ENCODE measurements around the gene METTL26. TPM values are rescaled to one million over a fixed set of nuclear protein-coding genes. Genes with fewer than 3 reads are reported as not detected.

The METTL26 gene
- total and polyA plus RNA-seq, 9 of the 15 experiments (the other 6 are each of a cell fraction or from before 2014, with no cell fraction given): 7.3 to 262 (median 80.9) TPM

DNA sequence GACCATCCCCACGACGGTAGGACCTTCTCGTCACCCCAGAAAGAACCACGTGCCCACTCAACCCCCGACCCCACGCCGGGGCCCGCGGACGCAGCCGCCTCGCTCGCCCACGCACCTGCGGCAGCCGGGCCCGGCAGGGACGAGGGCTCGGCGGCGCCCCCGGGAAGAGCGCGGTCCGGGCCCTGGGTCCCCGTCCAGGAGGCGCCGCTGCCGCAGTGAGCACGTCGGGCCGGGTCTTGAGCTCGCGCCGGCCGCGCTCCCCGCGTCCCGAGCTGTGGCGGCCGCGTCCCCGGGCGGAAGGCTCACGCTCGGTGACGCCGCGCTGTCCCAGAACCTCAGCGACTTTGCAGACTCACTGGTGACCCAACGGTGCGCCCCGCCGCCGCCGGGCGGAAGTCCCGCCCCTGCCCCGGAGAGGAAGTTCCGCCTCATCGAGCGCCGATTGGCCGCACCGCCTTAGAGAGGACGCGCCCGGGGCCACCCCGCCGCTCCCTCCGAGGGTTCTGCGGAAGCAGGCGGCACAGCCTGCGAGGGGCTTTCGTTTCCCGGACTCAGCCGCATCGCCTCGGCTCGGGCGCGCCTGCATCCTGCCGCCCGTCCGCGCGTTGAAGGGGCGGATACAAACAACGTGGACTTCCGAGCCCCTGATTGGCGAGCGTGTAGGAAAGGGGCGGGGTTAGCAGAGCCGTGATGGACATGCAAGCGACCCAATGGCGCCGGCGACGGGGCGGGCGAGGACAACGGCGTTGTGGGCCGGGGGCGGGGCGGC lies 47.0 kb downstream of the METTL26 start (continued):
- TF ChIP-seq HES1 (IDR thresholded peaks at IDR 0.05; ENCODE audit: low read depth): no peak
- TF ChIP-seq RBM25 (IDR thresholded peaks at IDR 0.05; ENCODE audit: low read depth, low read length, severe bottlenecking): peak; percentile 92
- no peak for TF ChIP-seq ZSCAN32 (CRISPR knock-in tag; IDR thresholded peaks at IDR 0.05)
- TF ChIP-seq STAG1 (CRISPR knock-in tag; IDR thresholded peaks at IDR 0.05; ENCODE audit: borderline replicate concordance): no peak; the same call in 1 of the 2 replicates
- TF ChIP-seq, protein P1, sequence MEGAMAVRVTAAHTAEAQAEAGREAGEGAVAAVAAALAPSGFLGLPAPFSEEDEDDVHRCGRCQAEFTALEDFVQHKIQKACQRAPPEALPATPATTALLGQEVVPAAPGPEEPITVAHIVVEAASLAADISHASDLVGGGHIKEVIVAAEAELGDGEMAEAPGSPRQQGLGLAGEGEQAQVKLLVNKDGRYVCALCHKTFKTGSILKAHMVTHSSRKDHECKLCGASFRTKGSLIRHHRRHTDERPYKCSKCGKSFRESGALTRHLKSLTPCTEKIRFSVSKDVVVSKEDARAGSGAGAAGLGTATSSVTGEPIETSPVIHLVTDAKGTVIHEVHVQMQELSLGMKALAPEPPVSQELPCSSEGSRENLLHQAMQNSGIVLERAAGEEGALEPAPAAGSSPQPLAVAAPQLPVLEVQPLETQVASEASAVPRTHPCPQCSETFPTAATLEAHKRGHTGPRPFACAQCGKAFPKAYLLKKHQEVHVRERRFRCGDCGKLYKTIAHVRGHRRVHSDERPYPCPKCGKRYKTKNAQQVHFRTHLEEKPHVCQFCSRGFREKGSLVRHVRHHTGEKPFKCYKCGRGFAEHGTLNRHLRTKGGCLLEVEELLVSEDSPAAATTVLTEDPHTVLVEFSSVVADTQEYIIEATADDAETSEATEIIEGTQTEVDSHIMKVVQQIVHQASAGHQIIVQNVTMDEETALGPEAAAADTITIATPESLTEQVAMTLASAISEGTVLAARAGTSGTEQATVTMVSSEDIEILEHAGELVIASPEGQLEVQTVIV (CRISPR knock-in tag; IDR thresholded peaks at IDR 0.05; ENCODE audit: borderline replicate concordance): no peak
- TF ChIP-seq HNRNPUL1 (IDR thresholded peaks at IDR 0.05; ENCODE audit: low read length): no peak
- TF ChIP-seq, protein P2, sequence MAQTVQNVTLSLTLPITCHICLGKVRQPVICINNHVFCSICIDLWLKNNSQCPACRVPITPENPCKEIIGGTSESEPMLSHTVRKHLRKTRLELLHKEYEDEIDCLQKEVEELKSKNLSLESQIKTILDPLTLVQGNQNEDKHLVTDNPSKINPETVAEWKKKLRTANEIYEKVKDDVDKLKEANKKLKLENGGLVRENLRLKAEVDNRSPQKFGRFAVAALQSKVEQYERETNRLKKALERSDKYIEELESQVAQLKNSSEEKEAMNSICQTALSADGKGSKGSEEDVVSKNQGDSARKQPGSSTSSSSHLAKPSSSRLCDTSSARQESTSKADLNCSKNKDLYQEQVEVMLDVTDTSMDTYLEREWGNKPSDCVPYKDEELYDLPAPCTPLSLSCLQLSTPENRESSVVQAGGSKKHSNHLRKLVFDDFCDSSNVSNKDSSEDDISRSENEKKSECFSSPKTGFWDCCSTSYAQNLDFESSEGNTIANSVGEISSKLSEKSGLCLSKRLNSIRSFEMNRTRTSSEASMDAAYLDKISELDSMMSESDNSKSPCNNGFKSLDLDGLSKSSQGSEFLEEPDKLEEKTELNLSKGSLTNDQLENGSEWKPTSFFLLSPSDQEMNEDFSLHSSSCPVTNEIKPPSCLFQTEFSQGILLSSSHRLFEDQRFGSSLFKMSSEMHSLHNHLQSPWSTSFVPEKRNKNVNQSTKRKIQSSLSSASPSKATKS (CRISPR knock-in tag; IDR thresholded peaks at IDR 0.05): no peak
- no peak for TF ChIP-seq RFX5 (IDR thresholded peaks at IDR 0.05; ENCODE audit: low read depth, low read length)
- TF ChIP-seq ZNF408 (CRISPR knock-in tag; IDR thresholded peaks at IDR 0.05; ENCODE audit: low read depth): no peak
- TF ChIP-seq, protein P3, sequence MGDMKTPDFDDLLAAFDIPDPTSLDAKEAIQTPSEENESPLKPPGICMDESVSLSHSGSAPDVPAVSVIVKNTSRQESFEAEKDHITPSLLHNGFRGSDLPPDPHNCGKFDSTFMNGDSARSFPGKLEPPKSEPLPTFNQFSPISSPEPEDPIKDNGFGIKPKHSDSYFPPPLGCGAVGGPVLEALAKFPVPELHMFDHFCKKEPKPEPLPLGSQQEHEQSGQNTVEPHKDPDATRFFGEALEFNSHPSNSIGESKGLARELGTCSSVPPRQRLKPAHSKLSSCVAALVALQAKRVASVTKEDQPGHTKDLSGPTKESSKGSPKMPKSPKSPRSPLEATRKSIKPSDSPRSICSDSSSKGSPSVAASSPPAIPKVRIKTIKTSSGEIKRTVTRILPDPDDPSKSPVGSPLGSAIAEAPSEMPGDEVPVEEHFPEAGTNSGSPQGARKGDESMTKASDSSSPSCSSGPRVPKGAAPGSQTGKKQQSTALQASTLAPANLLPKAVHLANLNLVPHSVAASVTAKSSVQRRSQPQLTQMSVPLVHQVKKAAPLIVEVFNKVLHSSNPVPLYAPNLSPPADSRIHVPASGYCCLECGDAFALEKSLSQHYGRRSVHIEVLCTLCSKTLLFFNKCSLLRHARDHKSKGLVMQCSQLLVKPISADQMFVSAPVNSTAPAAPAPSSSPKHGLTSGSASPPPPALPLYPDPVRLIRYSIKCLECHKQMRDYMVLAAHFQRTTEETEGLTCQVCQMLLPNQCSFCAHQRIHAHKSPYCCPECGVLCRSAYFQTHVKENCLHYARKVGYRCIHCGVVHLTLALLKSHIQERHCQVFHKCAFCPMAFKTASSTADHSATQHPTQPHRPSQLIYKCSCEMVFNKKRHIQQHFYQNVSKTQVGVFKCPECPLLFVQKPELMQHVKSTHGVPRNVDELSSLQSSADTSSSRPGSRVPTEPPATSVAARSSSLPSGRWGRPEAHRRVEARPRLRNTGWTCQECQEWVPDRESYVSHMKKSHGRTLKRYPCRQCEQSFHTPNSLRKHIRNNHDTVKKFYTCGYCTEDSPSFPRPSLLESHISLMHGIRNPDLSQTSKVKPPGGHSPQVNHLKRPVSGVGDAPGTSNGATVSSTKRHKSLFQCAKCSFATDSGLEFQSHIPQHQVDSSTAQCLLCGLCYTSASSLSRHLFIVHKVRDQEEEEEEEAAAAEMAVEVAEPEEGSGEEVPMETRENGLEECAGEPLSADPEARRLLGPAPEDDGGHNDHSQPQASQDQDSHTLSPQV (IDR thresholded peaks at IDR 0.05): peak; percentile 60; the same call in 1 of the 2 replicates
- no peak for TF ChIP-seq GATAD2A (IDR thresholded peaks at IDR 0.05)
- TF ChIP-seq, protein P4, sequence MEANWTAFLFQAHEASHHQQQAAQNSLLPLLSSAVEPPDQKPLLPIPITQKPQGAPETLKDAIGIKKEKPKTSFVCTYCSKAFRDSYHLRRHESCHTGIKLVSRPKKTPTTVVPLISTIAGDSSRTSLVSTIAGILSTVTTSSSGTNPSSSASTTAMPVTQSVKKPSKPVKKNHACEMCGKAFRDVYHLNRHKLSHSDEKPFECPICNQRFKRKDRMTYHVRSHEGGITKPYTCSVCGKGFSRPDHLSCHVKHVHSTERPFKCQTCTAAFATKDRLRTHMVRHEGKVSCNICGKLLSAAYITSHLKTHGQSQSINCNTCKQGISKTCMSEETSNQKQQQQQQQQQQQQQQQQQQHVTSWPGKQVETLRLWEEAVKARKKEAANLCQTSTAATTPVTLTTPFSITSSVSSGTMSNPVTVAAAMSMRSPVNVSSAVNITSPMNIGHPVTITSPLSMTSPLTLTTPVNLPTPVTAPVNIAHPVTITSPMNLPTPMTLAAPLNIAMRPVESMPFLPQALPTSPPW (CRISPR knock-in tag; IDR thresholded peaks at IDR 0.05): no peak
- TF ChIP-seq MBD2 (IDR thresholded peaks at IDR 0.05; ENCODE audit: borderline replicate concordance, low read depth): no peak; the same call in 1 of the 2 replicates
- TF ChIP-seq SRSF7 (optimal IDR thresholded peaks at IDR 0.05; ENCODE audit: low read depth, low read length): no peak
- TF ChIP-seq ADNP (tag; IDR thresholded peaks at IDR 0.05): no peak
- TF ChIP-seq TCF7L2 (IDR thresholded peaks at IDR 0.05; ENCODE audit: low read depth, low read length): no peak
- no peak for TF ChIP-seq ARID2 (IDR thresholded peaks at IDR 0.05)
